SIG-M5 treated with dmso at 0.1 percent for 504 hours (cell line): ENCODE data around the gene OPRM1.
"Not testable (repeated sequence)": the region's sequence is repeated elsewhere in the genome, so short reads cannot be mapped to it uniquely, and the experiment has no call there.

Experiments used
- DNase-seq: peaks from one replicate; lab custom pipeline; 2025; ENCODE audit not compliant: unreplicated experiment; lab: John Stamatoyannopoulos, UW

Gene OPRM1

GRCh38 chr6:154039231-154039842, at the start of gene OPRM1:
TSS of gene OPRM1 (plus strand) at chr6:154039240. CDS start at chr6:154039545, 305 bp downstream.
- no peak for DNase-seq

- no peak for DNase-seq
Observed at GRCh38 chr6:153989989-153990388, 49.1 kb upstream of the OPRM1 start.

GRCh38 chr6:153994004-153994403, 45.0 kb upstream of the OPRM1 start:
- DNase-seq = no peak

GRCh38 chr6:153994811-153995210, 44.2 kb upstream of the OPRM1 start:
- no peak for DNase-seq

- DNase-seq = no peak
Observed at GRCh38 chr6:153997221-153997620, 41.8 kb upstream of the OPRM1 start.

- no peak for DNase-seq
Observed at GRCh38 chr6:154001494-154002285, 37.4 kb upstream of the OPRM1 start.

GRCh38 chr6:154002894-154003293, 36.1 kb upstream of the OPRM1 start:
- no peak for DNase-seq

- no peak for DNase-seq
Observed at GRCh38 chr6:154010371-154010770, 28.7 kb upstream of the OPRM1 start.

GRCh38 chr6:154012852-154013251, 26.2 kb upstream of the OPRM1 start:
- peak; percentile 31 for DNase-seq

- DNase-seq = no peak
Observed at GRCh38 chr6:154017786-154018185, 21.3 kb upstream of the OPRM1 start.

- no peak for DNase-seq
Observed at GRCh38 chr6:154030646-154031045, 8.4 kb upstream of the OPRM1 start.

GRCh38 chr6:154041001-154041400, 2.0 kb downstream of the OPRM1 start:
- DNase-seq = no peak

- no peak for DNase-seq
Observed at GRCh38 chr6:154053141-154053540, 14.1 kb downstream of the OPRM1 start.

GRCh38 chr6:154056536-154056935, 17.5 kb downstream of the OPRM1 start:
- no peak for DNase-seq

- no peak for DNase-seq
Observed at GRCh38 chr6:154057098-154057497, 18.1 kb downstream of the OPRM1 start.

GRCh38 chr6:154058963-154059680, 20.1 kb downstream of the OPRM1 start:
- no peak for DNase-seq

- no peak for DNase-seq
Observed at GRCh38 chr6:154060076-154060475, 21.0 kb downstream of the OPRM1 start.

GRCh38 chr6:154070041-154070440, 31.0 kb downstream of the OPRM1 start:
- no peak for DNase-seq

- no peak for DNase-seq
Observed at GRCh38 chr6:154070657-154071056, 31.6 kb downstream of the OPRM1 start.

- no peak for DNase-seq
Observed at GRCh38 chr6:154071236-154071635, 32.2 kb downstream of the OPRM1 start.

GRCh38 chr6:154071711-154072110, 32.7 kb downstream of the OPRM1 start:
- no peak for DNase-seq

GRCh38 chr6:154078596-154078995, 39.6 kb downstream of the OPRM1 start:
- DNase-seq = not testable (repeated sequence)
